HepG2 (cell line): ENCODE data around the gene ERFL.

Experiments used
- ARNT ChIP-seq: fragments of 450-650 bp; IDR thresholded peaks from 2 replicates; pipeline ENCODE4 v1.6.1; 2017
- TF ChIP-seq, protein P1 (sequence below), 2 experiments: sonication (generic) in 1 of 2; formaldehyde crosslinking in 1 of 2; IDR thresholded peaks; 2 replicates each; pipeline versions ENCODE4 v1.5.1 to v1.6.1; 2011 to 2020; ENCODE audit warnings: borderline replicate concordance in 1 of 2, low read depth in 1 of 2, low read length in 1 of 2, mild to moderate bottlenecking in 1 of 2, missing genetic modification reagents in 1 of 2, moderate library complexity in 1 of 2

DNA sequence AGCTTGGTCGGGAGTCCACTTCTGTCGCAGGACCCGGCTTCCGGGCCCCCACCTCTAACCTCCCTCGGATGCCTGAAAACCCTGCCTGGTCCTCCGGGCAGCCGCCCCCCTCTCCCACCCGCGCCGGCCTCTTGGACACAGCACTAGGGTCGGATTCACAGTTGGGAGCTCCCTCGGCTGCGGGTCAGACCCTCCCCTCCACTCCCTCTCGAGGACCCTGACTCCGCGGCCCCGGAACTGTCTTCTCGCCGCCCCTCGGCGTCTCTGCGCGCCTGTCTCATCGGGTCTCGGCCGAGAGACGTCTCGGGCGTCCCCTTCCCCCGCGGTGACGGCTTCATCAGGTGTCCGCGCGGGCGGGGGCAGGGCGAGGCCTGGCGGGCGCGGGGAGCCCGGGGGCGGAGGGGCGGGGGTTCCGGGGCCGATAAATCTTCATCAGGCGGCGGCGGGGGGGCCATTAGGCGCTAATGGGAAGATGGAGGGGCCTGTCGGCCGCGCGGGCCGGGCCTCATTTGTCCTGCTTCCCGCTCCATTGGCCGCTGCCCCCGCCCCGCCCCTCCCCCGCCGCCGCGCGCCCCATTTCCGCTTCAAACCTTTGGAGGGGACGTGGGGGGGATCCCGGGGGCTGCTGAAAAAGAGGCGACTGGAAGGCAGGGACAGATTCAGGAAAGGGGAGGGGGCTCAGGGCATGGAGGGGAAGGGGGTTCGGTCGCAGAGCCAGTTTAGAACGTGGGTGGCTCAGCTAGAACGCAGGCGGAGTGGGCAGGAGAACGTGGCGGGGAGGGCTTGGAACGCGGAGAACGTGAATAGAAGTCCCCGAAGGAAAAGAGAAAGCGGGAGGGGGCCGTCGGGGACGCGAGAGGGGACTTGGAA, 11.8 kb upstream of the ERFL start:
- TF ChIP-seq, protein P1, sequence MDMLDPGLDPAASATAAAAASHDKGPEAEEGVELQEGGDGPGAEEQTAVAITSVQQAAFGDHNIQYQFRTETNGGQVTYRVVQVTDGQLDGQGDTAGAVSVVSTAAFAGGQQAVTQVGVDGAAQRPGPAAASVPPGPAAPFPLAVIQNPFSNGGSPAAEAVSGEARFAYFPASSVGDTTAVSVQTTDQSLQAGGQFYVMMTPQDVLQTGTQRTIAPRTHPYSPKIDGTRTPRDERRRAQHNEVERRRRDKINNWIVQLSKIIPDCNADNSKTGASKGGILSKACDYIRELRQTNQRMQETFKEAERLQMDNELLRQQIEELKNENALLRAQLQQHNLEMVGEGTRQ (IDR thresholded peaks at IDR 0.05; ENCODE audit: low read depth, low read length), result no peak
- TF ChIP-seq, protein P1 (CRISPR knock-in tag; IDR thresholded peaks at IDR 0.05; ENCODE audit: borderline replicate concordance), result no peak
- TF ChIP-seq ARNT, result no peak
